Body of pancreas (tissue), 4 donors: ENCODE data around the gene METTL23.

Source experiments
- CTCF ChIP-seq, 7 experiments: fragments of 450-650 bp in 4 of 7; fragments of 200-600 bp in 3 of 7; sonication (generic) in 3 of 7; IDR thresholded peaks; one replicate each; pipeline ENCODE4 v1.5.1; 2016 to 2019; ENCODE audit warnings: antibody characterized with exemption in 7 of 7
- POLR2A ChIP-seq, 3 donors: fragments of 450-650 bp; IDR thresholded peaks; one replicate each; pipeline ENCODE4 v1.6.1; 2016; ENCODE audit warnings: antibody characterized with exemption in 3 of 3, mild to moderate bottlenecking in 2 of 3

GRCh38 chr17:76702941-76703637 lies 23.6 kb upstream of the METTL23 start:
- TF ChIP-seq CTCF (IDR thresholded peaks at IDR 0.05) (no peak), POLR2A (IDR thresholded peaks at IDR 0.05) (no peak)
